IMR-90 (cell line): ENCODE data around the gene RSRC1. TPM values are rescaled to one million over a fixed set of nuclear protein-coding genes. Genes with fewer than 3 reads are reported as not detected.

Experiments used
- ATAC-seq: fragments of 200-7000 bp; cut with Tn5 transposase; 2 replicates; pipeline ENCODE4 v1.9.1; 2020; ENCODE audit warnings: low read depth, mild to moderate bottlenecking, moderate library complexity
- BruUV-seq: library from RNA; stranded (reverse); fragments of 400-500 nt; replicated peaks from 2 replicates; lab custom pipeline; 2021; lab: Mats Ljungman, UMichigan
- CTCF ChIA-PET: fragments of 300-600 bp; formaldehyde crosslinking; extraction: SDS; loops from one replicate; lab custom pipeline; 2021; ENCODE audit warnings: antibody characterized with exemption; lab: Yijun Ruan, JAX
- POLR2A ChIA-PET: fragments of 300-600 bp; sonication (Branson Sonifier 250); formaldehyde crosslinking; loops from one replicate; lab custom pipeline; 2022; ENCODE audit warnings: antibody characterized with exemption; ENCODE audit not compliant: unreplicated experiment; lab: Charles Lee
- DNase-seq: peaks from one replicate; pipeline ENCODE4 v3.0.0; 2013
- H2AFZ ChIP-seq: replicated peaks from 2 replicates; pipeline ENCODE3; 2013; ENCODE audit warnings: low read length, mild to moderate bottlenecking; ENCODE audit not compliant: poor library complexity
- H2AK5ac ChIP-seq: 2 replicates; pipeline ENCODE4 v1.6.1; 2013; ENCODE audit warnings: low read depth, low read length, inconsistent platforms
- H2AK9ac ChIP-seq: replicated peaks from 2 replicates; pipeline ENCODE3; 2013; ENCODE audit warnings: mild to moderate bottlenecking, low read depth, low read length, moderate library complexity; ENCODE audit not compliant: poor library complexity
- H2BK120ac ChIP-seq: 2 replicates; pipeline ENCODE4 v1.6.1; 2013; ENCODE audit warnings: low read depth, low read length, inconsistent platforms
- H2BK15ac ChIP-seq: 3 replicates; pipeline ENCODE4 v1.6.1; 2013; ENCODE audit warnings: low read depth, low read length, inconsistent platforms
- H2BK20ac ChIP-seq: 2 replicates; pipeline ENCODE4 v1.6.1; 2013; ENCODE audit warnings: low read depth, mild to moderate bottlenecking, inconsistent platforms, low read length, moderate library complexity
- H2BK5ac ChIP-seq: 2 replicates; pipeline ENCODE4 v1.6.1; 2013; ENCODE audit warnings: mild to moderate bottlenecking, low read depth, low read length, inconsistent platforms; ENCODE audit not compliant: poor library complexity, severe bottlenecking
- H3K14ac ChIP-seq: replicated peaks from 2 replicates; pipeline ENCODE4 v1.6.1; 2013; ENCODE audit warnings: low read depth, low read length, inconsistent platforms
- H3K18ac ChIP-seq: 2 replicates; pipeline ENCODE4 v1.6.1; 2013; ENCODE audit warnings: low read depth, low read length, control low read depth
- H3K23ac ChIP-seq: 2 replicates; pipeline ENCODE4 v1.6.1; 2013; ENCODE audit warnings: low read depth, low read length, inconsistent platforms
- H3K27ac ChIP-seq: 2 replicates; pipeline ENCODE4 v1.5.1; 2013; ENCODE audit warnings: mild to moderate bottlenecking, control low read depth, low read length; ENCODE audit not compliant: insufficient read depth
- H3K27me3 ChIP-seq: 2 replicates; pipeline ENCODE4 v1.6.1; 2013; ENCODE audit warnings: low read length; ENCODE audit not compliant: control insufficient read depth, insufficient read depth
- H3K36me3 ChIP-seq: 2 replicates; pipeline ENCODE4 v1.6.1; 2013; ENCODE audit warnings: low read length, mixed read lengths; ENCODE audit not compliant: control insufficient read depth, insufficient read depth
- H3K4ac ChIP-seq: 2 replicates; pipeline ENCODE4 v1.6.1; 2013; ENCODE audit warnings: low read depth, low read length, inconsistent platforms
- H3K4me1 ChIP-seq: 2 replicates; pipeline ENCODE4 v1.6.1; 2013; ENCODE audit warnings: low read length, mixed read lengths; ENCODE audit not compliant: control insufficient read depth, insufficient read depth
- H3K4me2 ChIP-seq: 2 replicates; pipeline ENCODE4 v1.6.1; 2013; ENCODE audit warnings: low read depth, mild to moderate bottlenecking, control low read depth, low read length, moderate library complexity
- H3K4me3 ChIP-seq: 2 replicates; pipeline ENCODE4 v1.5.1; 2013; ENCODE audit warnings: low read depth, mild to moderate bottlenecking, control low read depth, low read length, moderate library complexity; ENCODE audit not compliant: insufficient read depth
- H3K56ac ChIP-seq: 2 replicates; pipeline ENCODE4 v1.6.1; 2013; ENCODE audit warnings: low read length, inconsistent platforms; ENCODE audit not compliant: insufficient read depth; ENCODE audit errors: extremely low read depth
- H3K79me1 ChIP-seq, 2 experiments: 2 replicates each; pipeline ENCODE4 v1.6.1; 2013; ENCODE audit warnings: low read length in 2 of 2, inconsistent platforms in 1 of 2, low read depth in 1 of 2
- H3K9ac ChIP-seq: 2 replicates; pipeline ENCODE4 v1.6.1; 2013; ENCODE audit warnings: low read depth, low read length, control low read depth
- H3K9me1 ChIP-seq: 2 replicates; pipeline ENCODE4 v1.6.1; 2013; ENCODE audit warnings: low read length, inconsistent platforms; ENCODE audit not compliant: insufficient read depth
- H3K9me3 ChIP-seq: 2 replicates; pipeline ENCODE4 v1.6.1; 2013; ENCODE audit warnings: low read length; ENCODE audit not compliant: control insufficient read depth, insufficient read depth
- H4K20me1 ChIP-seq: 2 replicates; pipeline ENCODE4 v1.6.1; 2013; ENCODE audit warnings: low read length, inconsistent platforms; ENCODE audit not compliant: insufficient read depth
- H4K5ac ChIP-seq: 2 replicates; pipeline ENCODE4 v1.6.1; 2013; ENCODE audit warnings: mild to moderate bottlenecking, low read depth, low read length, control low read depth
- H4K8ac ChIP-seq, 2 experiments: 2 replicates each; pipeline ENCODE4 v1.6.1; 2013; ENCODE audit warnings: low read depth in 2 of 2, low read length in 2 of 2, control low read depth in 1 of 2, inconsistent platforms in 1 of 2
- H4K91ac ChIP-seq: 2 replicates; pipeline ENCODE4 v1.6.1; 2013; ENCODE audit warnings: low read depth, low read length, inconsistent platforms; ENCODE audit not compliant: insufficient read depth
- BHLHE40 ChIP-seq: fragments of 150-350 bp; IDR thresholded peaks from 2 replicates; pipeline ENCODE4 v1.6.1; 2016; ENCODE audit warnings: mild to moderate bottlenecking, low read depth, low read length
- CEBPB ChIP-seq: IDR thresholded peaks from 2 replicates; pipeline ENCODE4 v1.6.1; 2012; ENCODE audit warnings: low read depth, low read length, improper control_type of control experiment
- CHD1 ChIP-seq: IDR thresholded peaks from 2 replicates; pipeline ENCODE4 v1.6.1; 2012; ENCODE audit warnings: low read depth, low read length, improper control_type of control experiment
- CTCF ChIP-seq: conservative IDR thresholded peaks from 2 replicates; pipeline ENCODE4 v1.5.1; 2012; ENCODE audit warnings: mild to moderate bottlenecking, low read depth, low read length, improper control_type of control experiment
- ELK1 ChIP-seq: fragments of 150-350 bp; IDR thresholded peaks from 2 replicates; pipeline ENCODE4 v1.6.1; 2016; ENCODE audit warnings: low read depth, mild to moderate bottlenecking, low read length, moderate library complexity, borderline replicate concordance
- FOS ChIP-seq: fragments of 150-350 bp; IDR thresholded peaks from 2 replicates; pipeline ENCODE4 v1.6.1; 2016; ENCODE audit warnings: low read depth, low read length
- MAFK ChIP-seq: IDR thresholded peaks from 2 replicates; pipeline ENCODE4 v1.6.1; 2012; ENCODE audit warnings: low read depth, low read length, improper control_type of control experiment
- MAZ ChIP-seq: IDR thresholded peaks from 2 replicates; pipeline ENCODE4 v1.6.1; 2012; ENCODE audit warnings: low read depth, mild to moderate bottlenecking, low read length, improper control_type of control experiment, moderate library complexity, borderline replicate concordance
- MXI1 ChIP-seq: IDR thresholded peaks from 2 replicates; pipeline ENCODE4 v1.6.1; 2012; ENCODE audit warnings: low read depth, mild to moderate bottlenecking, low read length, moderate library complexity, borderline replicate concordance
- NFE2L2 ChIP-seq: fragments of 150-350 bp; IDR thresholded peaks from 2 replicates; pipeline ENCODE4 v1.6.1; 2016; ENCODE audit warnings: low read depth, mild to moderate bottlenecking, low read length
- POLR2A ChIP-seq: IDR thresholded peaks from 2 replicates; pipeline ENCODE4 v1.6.1; 2012; ENCODE audit warnings: mild to moderate bottlenecking, low read depth, low read length
- RAD21 ChIP-seq: IDR thresholded peaks from 2 replicates; pipeline ENCODE4 v1.6.1; 2012; ENCODE audit warnings: low read length, improper control_type of control experiment
- RCOR1 ChIP-seq: IDR thresholded peaks from 2 replicates; pipeline ENCODE4 v1.6.1; 2012; ENCODE audit warnings: mild to moderate bottlenecking, low read length, improper control_type of control experiment; ENCODE audit not compliant: insufficient replicate concordance
- RFX5 ChIP-seq: IDR thresholded peaks from 2 replicates; pipeline ENCODE4 v1.8.0; 2012; ENCODE audit warnings: low read depth, mild to moderate bottlenecking, low read length, moderate library complexity
- SMC3 ChIP-seq: fragments of 150-350 bp; IDR thresholded peaks from 2 replicates; pipeline ENCODE4 v1.6.1; 2016; ENCODE audit warnings: low read depth, mild to moderate bottlenecking, antibody characterized with exemption, low read length, moderate library complexity
- WGBS, 2 experiments: methylation state at CpG; one replicate each; pipeline versions ENCODE4 v1.1.5 to v1.1.7; 2013; ENCODE audit warnings: missing lambda C conversion rate in 2 of 2; ENCODE audit not compliant: insufficient read length in 1 of 2; ENCODE audit errors: extremely low coverage in 2 of 2; 5-methylcytosine and 5-hydroxymethylcytosine counted together
- dilution Hi-C: fragments of 300-500 bp; cut with HindIII; formaldehyde crosslinking; loops from one replicate; pipeline ENCODE4 v1.14.3; 2018; ENCODE audit warnings: low sequenced_read_pairs; ENCODE audit not compliant: unreplicated experiment
- in situ Hi-C: fragments of 300-500 bp; cut with MboI; formaldehyde crosslinking; loops from 3 replicates; pipeline ENCODE4 v1.14.3; 2019; ENCODE audit warnings: low sequenced_read_pairs, inconsistent platforms, mixed read lengths
- intact Hi-C: fragments of 100-400 bp; cut with micrococcal nuclease; formaldehyde crosslinking; loops from 2 replicates; pipeline ENCODE4 v1.10.0; 2022
- polyA plus RNA-seq, 3 experiments: library from polyadenylated mRNA; depleted of rRNA; stranded (reverse); fragments of >200 nt; gene quantifications; 2 replicates each; pipeline ENCODE4 v1.2.3, GENCODE V29; 2012; ENCODE audit warnings: low replicate concordance in 1 of 3
- total RNA-seq: library from RNA; depleted of rRNA; stranded (reverse); fragments of >200 nt; gene quantifications from 2 replicates; pipeline ENCODE4 v1.2.3, GENCODE V29; 2012

Gene RSRC1
- total and polyA plus RNA-seq, 2 of the 4 experiments (the other 2 are of a cell fraction) = 3.8 to 41.8 TPM

GRCh38 chr3:158539414-158540014 lies 429.6 kb downstream of the RSRC1 start (continued):
- no peak for TF ChIP-seq RFX5

DNA sequence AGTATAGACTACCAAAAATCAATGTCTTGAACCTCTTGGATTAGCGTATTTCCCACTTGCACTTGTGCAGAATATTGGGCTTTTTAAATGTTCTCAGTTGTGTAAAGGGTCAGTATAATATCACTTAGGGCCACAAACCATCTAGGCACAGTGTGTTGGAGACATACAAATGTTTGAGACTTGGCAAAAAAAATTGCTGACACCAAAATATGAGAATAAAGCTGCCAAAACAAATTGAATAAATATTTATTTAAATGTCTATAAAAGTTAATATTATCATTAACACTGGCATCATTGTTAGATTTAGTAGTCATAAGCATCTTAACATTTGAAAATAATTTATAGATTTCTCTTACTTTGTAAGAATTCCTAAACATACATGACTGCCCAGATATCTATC lies 430.2 kb downstream of the RSRC1 start:
- Histone ChIP-seq H2AK5ac (no peak overlapping the region), H3K4ac (no peak overlapping the region), H2AK9ac (no peak overlapping the region), H4K91ac (no peak overlapping the region), H3K9ac (no peak overlapping the region), H4K8ac (peak overlapping the region; percentile 5 to 61; a peak in 2 of 4 replicates), H3K23ac (no peak overlapping the region), H3K4me3 (no peak overlapping the region), H4K5ac (peak overlapping the region; percentile 23; the same call in 1 of the 2 replicates), H3K56ac (no peak overlapping the region), H3K4me2 (no peak overlapping the region), H2BK20ac (no peak overlapping the region), H3K9me3 (no peaks in the 10 kb centered on the region), H3K79me1 (no peaks in the 10 kb centered on the region), H2BK15ac (no peak overlapping the region), H2BK120ac (no peak overlapping the region), H3K9me1 (no peaks in the 10 kb centered on the region), H4K20me1 (no peaks in the 10 kb centered on the region), H2BK5ac (no peak overlapping the region), H3K36me3 (no peaks in the 10 kb centered on the region), H3K27me3 (no peaks in the 10 kb centered on the region), H3K27ac (no peak overlapping the region), H3K18ac (no peak overlapping the region), H3K14ac (no peak overlapping the region), H3K4me1 (no peaks in the 10 kb centered on the region), H2AFZ (no peak overlapping the region)
- DNase-seq (no peak), ATAC-seq (no peak)
- WGBS, 2 experiments = no CpG with 5 or more reads among the region's 1 CpG
- POLR2A ChIA-PET = interaction anchor here (0.6 kb wide), 1 partner anchor 42 kb away, joined by 3 read pairs; no protein-coding TSS in a partner anchor
- intact Hi-C loops (no loop called here), dilution Hi-C loops (no loop called here), in situ Hi-C loops (loop anchor here (5.0 kb wide), 1 partner anchor 252 kb away; no protein-coding TSS in a partner anchor)
- BruUV-seq = no TSS peak
- CTCF ChIA-PET = interaction anchor here (1.0 to 1.1 kb wide), 3 partner anchors 10 to 104 kb away, joined by 3 read pairs; no protein-coding TSS in a partner anchor
- no peak for TF ChIP-seq ELK1
- no peak for TF ChIP-seq FOS
- TF ChIP-seq CHD1 = no peak
- no peak for TF ChIP-seq MAZ
- TF ChIP-seq CEBPB = no peak
- no peak for TF ChIP-seq NFE2L2
- no peak for TF ChIP-seq SMC3
- TF ChIP-seq CTCF = no peak
- no peak for TF ChIP-seq MXI1
- TF ChIP-seq RCOR1 = no peak
- TF ChIP-seq RAD21 = no peak
- no peak for TF ChIP-seq POLR2A
- no peak for TF ChIP-seq BHLHE40
- TF ChIP-seq RFX5 = no peak
- TF ChIP-seq MAFK = no peak
